Head of caudate nucleus (tissue), 42 donors: ENCODE measurements around the gene TSC22D4.

Experiments
- DNase-seq, 42 donors: peaks; one replicate each; pipeline versions ENCODE4 v3.0.0 to v3.0.0-alpha.2; 2020 to 2021; ENCODE audit warnings: mixed read lengths in 7 of 42
- intact Hi-C: fragments of 100-400 bp; cut with DNase I; formaldehyde crosslinking; loops from one replicate; pipeline ENCODE4 v1.15.0; 2022

Gene TSC22D4

DNA sequence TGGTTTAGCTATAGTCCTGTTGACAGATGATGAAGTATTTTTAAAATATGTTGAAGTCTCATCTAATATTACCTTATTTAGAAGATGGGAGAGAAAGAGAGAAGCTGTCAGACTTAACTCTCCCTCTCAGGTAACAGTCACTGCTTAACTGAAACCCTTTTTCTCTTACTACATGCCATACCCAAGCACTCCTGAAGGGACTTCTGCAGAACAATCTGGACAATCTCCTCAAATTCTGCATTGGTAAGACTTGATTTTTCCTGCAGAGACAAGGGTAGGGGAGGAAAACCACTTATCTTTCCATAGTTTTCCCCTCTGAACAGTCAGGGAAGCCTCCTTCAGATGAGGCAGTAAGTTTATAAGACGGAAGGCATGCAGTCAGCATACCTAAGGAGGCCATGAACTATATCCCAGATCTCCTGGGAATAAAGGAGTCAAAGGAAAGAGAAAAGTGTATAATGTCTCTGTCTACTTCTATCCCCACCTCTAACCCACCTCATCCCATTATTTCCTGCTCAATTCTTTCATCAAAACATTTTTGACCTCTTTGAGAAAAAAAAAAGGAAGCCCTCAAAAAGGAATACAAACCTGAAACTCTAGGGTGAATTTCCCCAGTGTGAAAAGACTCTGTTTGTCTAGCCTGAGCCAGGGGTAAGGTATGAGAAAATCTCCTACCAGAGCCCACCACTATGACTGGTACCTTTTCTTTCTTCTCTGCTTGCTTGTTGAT, 59.9 kb downstream of the TSC22D4 start:
- intact Hi-C loops: no loop called here
- no peak for DNase-seq
